DND-41 (cell line): ENCODE measurements around the gene WDR86.

Experiments used
- EZH2 ChIP-seq: IDR thresholded peaks from 3 replicates; pipeline ENCODE4 v1.6.1; 2012; ENCODE audit warnings: borderline replicate concordance, low read depth, mild to moderate bottlenecking, moderate library complexity, low read length, inconsistent platforms; ENCODE audit not compliant: severe bottlenecking
- TF ChIP-seq, protein P1 (sequence below): IDR thresholded peaks from 2 replicates; pipeline ENCODE4 v1.5.1; 2012; ENCODE audit warnings: borderline replicate concordance, low read length, moderate library complexity, mild to moderate bottlenecking; ENCODE audit not compliant: poor library complexity, severe bottlenecking; ENCODE audit errors: extremely low read depth

DNA sequence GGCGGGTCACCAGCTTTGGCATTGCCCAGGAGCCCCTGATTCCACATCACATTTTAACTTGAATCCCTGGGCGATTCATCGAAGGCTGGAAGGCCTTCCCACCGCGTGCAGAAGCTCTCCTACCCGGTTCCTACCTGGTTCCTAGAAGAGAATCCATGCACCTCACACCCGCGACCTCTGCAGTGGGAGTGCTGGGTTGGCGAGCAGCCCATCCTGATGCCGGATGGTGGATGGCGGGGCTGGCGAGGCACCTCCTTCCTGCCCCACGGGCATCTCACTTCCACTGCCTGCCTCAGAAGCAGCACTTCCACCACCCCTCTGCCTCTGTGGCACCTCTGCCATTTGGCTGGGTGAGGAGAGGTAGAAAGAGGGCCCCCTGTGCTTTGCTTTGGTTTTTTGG is 36.2 kb downstream of the WDR86 start:
- TF ChIP-seq, protein P1, sequence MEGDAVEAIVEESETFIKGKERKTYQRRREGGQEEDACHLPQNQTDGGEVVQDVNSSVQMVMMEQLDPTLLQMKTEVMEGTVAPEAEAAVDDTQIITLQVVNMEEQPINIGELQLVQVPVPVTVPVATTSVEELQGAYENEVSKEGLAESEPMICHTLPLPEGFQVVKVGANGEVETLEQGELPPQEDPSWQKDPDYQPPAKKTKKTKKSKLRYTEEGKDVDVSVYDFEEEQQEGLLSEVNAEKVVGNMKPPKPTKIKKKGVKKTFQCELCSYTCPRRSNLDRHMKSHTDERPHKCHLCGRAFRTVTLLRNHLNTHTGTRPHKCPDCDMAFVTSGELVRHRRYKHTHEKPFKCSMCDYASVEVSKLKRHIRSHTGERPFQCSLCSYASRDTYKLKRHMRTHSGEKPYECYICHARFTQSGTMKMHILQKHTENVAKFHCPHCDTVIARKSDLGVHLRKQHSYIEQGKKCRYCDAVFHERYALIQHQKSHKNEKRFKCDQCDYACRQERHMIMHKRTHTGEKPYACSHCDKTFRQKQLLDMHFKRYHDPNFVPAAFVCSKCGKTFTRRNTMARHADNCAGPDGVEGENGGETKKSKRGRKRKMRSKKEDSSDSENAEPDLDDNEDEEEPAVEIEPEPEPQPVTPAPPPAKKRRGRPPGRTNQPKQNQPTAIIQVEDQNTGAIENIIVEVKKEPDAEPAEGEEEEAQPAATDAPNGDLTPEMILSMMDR: no peak
- no peak for TF ChIP-seq EZH2
